ENCODE measurements around the gene KIAA2012.
A peak's percentile ranks its signal among the peaks of the same experiment; 100 is the strongest.

KIAA2012 gene

DNA sequence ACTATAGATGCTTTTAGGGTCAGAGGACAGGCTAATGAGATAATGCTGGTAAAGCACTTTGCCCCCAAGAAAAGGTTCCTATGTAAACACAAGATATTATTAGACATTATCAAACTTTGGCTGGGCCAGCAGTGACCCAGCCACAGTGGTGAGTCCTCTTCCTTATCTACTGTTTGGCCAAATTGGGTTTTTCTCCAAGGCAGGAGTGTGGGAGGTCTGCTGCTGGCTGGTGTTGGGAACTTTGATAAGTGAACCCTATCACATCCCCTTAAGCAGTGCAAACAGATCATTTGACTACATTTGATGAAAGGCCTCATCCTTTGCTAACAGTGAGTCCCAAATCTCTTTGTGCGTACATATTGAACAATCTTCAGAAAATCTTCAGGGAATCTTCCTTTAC, 23.2 kb upstream of the KIAA2012 start:
- no peak for ATAC-seq
- TF ChIP-seq ARNTL (CRISPR knock-in tag; IDR thresholded peaks at IDR 0.05; ENCODE audit: borderline replicate concordance, low read depth) (no peak), ZNF8 (CRISPR knock-in tag; IDR thresholded peaks at IDR 0.05) (no peak), ISL1 (CRISPR knock-in tag; IDR thresholded peaks at IDR 0.05) (no peak), ZFP30 (CRISPR knock-in tag; IDR thresholded peaks at IDR 0.05) (no peak), ZC3H10 (CRISPR knock-in tag; IDR thresholded peaks at IDR 0.05) (no peak), BACH2 (CRISPR knock-in tag; IDR thresholded peaks at IDR 0.05; ENCODE audit: borderline replicate concordance) (no peak), ZFP3 (CRISPR knock-in tag; IDR thresholded peaks at IDR 0.05) (no peak), PPARA (CRISPR knock-in tag; IDR thresholded peaks at IDR 0.05; ENCODE audit: borderline replicate concordance) (no peak), ESRRG (CRISPR knock-in tag; IDR thresholded peaks at IDR 0.05) (no peak), OSR1 (CRISPR knock-in tag; IDR thresholded peaks at IDR 0.05) (no peak), ZNF70 (CRISPR knock-in tag; IDR thresholded peaks at IDR 0.05) (no peak), TCF4 (CRISPR knock-in tag; IDR thresholded peaks at IDR 0.05; ENCODE audit: borderline replicate concordance) (no peak), RARB (CRISPR knock-in tag; IDR thresholded peaks at IDR 0.05) (no peak), SNAI2 (CRISPR knock-in tag; IDR thresholded peaks at IDR 0.05) (no peak)
- TF ChIP-seq, protein P1, sequence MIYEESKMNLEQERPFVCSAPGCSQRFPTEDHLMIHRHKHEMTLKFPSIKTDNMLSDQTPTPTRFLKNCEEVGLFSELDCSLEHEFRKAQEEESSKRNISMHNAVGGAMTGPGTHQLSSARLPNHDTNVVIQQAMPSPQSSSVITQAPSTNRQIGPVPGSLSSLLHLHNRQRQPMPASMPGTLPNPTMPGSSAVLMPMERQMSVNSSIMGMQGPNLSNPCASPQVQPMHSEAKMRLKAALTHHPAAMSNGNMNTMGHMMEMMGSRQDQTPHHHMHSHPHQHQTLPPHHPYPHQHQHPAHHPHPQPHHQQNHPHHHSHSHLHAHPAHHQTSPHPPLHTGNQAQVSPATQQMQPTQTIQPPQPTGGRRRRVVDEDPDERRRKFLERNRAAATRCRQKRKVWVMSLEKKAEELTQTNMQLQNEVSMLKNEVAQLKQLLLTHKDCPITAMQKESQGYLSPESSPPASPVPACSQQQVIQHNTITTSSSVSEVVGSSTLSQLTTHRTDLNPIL (CRISPR knock-in tag; IDR thresholded peaks at IDR 0.05; ENCODE audit: low read depth) = no peak
- TF ChIP-seq, protein P2, sequence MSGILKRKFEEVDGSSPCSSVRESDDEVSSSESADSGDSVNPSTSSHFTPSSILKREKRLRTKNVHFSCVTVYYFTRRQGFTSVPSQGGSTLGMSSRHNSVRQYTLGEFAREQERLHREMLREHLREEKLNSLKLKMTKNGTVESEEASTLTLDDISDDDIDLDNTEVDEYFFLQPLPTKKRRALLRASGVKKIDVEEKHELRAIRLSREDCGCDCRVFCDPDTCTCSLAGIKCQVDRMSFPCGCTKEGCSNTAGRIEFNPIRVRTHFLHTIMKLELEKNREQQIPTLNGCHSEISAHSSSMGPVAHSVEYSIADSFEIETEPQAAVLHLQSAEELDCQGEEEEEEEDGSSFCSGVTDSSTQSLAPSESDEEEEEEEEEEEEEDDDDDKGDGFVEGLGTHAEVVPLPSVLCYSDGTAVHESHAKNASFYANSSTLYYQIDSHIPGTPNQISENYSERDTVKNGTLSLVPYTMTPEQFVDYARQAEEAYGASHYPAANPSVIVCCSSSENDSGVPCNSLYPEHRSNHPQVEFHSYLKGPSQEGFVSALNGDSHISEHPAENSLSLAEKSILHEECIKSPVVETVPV (CRISPR knock-in tag; IDR thresholded peaks at IDR 0.05) = no peak
- TF ChIP-seq, protein P3, sequence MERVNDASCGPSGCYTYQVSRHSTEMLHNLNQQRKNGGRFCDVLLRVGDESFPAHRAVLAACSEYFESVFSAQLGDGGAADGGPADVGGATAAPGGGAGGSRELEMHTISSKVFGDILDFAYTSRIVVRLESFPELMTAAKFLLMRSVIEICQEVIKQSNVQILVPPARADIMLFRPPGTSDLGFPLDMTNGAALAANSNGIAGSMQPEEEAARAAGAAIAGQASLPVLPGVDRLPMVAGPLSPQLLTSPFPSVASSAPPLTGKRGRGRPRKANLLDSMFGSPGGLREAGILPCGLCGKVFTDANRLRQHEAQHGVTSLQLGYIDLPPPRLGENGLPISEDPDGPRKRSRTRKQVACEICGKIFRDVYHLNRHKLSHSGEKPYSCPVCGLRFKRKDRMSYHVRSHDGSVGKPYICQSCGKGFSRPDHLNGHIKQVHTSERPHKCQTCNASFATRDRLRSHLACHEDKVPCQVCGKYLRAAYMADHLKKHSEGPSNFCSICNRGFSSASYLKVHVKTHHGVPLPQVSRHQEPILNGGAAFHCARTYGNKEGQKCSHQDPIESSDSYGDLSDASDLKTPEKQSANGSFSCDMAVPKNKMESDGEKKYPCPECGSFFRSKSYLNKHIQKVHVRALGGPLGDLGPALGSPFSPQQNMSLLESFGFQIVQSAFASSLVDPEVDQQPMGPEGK (CRISPR knock-in tag; IDR thresholded peaks at IDR 0.05; ENCODE audit: borderline replicate concordance) = no peak

DNA sequence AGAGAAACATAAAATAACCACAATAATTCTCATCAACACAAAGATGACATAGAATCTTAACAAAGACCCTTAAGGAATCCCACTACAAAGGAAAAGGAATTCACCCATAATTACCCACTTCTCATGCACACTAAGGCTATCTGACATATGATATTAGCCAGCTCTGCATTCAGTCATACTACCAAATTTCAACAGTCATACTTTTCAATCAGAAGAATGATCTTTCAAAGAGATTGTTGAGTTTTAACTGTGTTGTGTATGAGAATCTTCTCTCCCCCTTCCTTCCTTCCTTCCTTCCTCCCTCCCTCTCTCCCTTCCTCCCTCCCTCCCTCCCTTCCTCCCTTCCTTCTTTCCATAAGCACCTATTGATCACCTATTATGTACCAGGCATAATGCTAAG, 22.4 kb upstream of the KIAA2012 start:
- ATAC-seq = no peak
- TF ChIP-seq GLIS3 (CRISPR knock-in tag; IDR thresholded peaks at IDR 0.05) = no peak
- no peak for TF ChIP-seq ARNTL (CRISPR knock-in tag; IDR thresholded peaks at IDR 0.05; ENCODE audit: borderline replicate concordance, low read depth)
- TF ChIP-seq TCF4 (CRISPR knock-in tag; IDR thresholded peaks at IDR 0.05; ENCODE audit: borderline replicate concordance) = no peak
- TF ChIP-seq ZNF70 (CRISPR knock-in tag; IDR thresholded peaks at IDR 0.05) = no peak
- TF ChIP-seq PPARA (CRISPR knock-in tag; IDR thresholded peaks at IDR 0.05; ENCODE audit: borderline replicate concordance) = no peak
- no peak for TF ChIP-seq CSDC2 (CRISPR knock-in tag; IDR thresholded peaks at IDR 0.05)
- no peak for TF ChIP-seq TOX (CRISPR knock-in tag; IDR thresholded peaks at IDR 0.05; ENCODE audit: borderline replicate concordance)
- TF ChIP-seq, protein P4, sequence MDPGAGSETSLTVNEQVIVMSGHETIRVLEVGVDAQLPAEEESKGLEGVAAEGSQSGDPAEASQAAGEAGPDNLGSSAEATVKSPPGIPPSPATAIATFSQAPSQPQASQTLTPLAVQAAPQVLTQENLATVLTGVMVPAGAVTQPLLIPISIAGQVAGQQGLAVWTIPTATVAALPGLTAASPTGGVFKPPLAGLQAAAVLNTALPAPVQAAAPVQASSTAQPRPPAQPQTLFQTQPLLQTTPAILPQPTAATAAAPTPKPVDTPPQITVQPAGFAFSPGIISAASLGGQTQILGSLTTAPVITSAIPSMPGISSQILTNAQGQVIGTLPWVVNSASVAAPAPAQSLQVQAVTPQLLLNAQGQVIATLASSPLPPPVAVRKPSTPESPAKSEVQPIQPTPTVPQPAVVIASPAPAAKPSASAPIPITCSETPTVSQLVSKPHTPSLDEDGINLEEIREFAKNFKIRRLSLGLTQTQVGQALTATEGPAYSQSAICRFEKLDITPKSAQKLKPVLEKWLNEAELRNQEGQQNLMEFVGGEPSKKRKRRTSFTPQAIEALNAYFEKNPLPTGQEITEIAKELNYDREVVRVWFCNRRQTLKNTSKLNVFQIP (CRISPR knock-in tag; IDR thresholded peaks at IDR 0.05; ENCODE audit: borderline replicate concordance, low read depth) = no peak

DNA sequence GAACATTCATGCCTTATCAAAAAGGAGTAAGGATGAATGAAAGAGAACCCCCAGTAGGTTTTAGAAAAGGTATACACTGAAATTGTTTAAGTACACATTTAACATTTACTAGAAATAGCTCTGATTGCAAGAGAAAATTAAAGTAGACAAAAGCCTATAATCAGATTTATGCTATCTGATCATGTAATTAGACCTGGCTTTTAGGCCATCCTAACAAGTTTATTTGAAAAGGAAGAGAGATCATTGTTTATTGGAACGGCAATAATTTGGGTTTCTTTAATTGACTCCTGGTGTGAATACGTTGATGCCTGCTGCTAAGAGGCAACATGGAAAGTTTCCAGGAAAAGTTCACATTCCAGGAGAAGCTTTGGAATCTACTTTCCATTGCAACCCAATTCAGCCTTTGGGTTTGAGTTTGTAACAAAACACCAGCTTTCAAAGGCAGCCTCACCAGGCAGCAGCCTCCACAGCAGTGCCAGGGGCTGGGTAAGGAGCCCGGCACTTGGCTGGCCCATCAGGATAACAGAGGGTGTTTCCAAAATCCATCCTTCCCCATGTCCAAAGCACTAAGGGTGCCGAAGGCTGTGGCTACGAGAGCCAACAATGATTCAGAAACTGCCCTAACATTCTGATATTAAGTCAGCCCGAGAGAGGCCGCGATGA, 21.4 kb upstream of the KIAA2012 start:
- peak; percentile 87 for ATAC-seq
- TF ChIP-seq ZFP30 (CRISPR knock-in tag; IDR thresholded peaks at IDR 0.05) (no peak), RARB (CRISPR knock-in tag; IDR thresholded peaks at IDR 0.05) (no peak), ZC3H10 (CRISPR knock-in tag; IDR thresholded peaks at IDR 0.05) (no peak), ISL1 (CRISPR knock-in tag; IDR thresholded peaks at IDR 0.05) (peak; percentile 43; the same call in 1 of the 2 replicates), TCF4 (CRISPR knock-in tag; IDR thresholded peaks at IDR 0.05; ENCODE audit: borderline replicate concordance) (no peak), SNAI2 (CRISPR knock-in tag; IDR thresholded peaks at IDR 0.05) (no peak), ZNF70 (CRISPR knock-in tag; IDR thresholded peaks at IDR 0.05) (no peak), ZFP3 (CRISPR knock-in tag; IDR thresholded peaks at IDR 0.05) (no peak)

DNA sequence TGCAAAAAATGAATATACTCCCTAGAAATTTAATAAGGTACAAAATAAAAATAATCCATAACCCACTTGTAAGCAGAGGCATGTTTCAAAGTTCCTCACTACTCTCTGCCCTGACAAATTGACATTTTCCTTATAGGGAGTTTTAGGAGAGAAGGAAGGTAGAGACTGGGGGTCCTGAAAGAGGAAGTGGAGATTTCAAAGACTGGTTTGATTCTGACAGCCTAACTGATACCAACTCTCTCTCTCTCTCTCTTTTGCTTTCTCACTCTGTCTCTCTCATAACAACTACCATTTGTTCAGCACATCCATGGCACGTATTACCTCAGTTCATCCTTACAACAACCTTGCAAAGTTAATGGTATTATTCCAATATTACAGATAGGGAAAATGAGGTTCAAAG, 20.8 kb upstream of the KIAA2012 start:
- no peak for ATAC-seq
- TF ChIP-seq ZNF70 (CRISPR knock-in tag; IDR thresholded peaks at IDR 0.05) (no peak), ZNF8 (CRISPR knock-in tag; IDR thresholded peaks at IDR 0.05) (no peak), ESRRG (CRISPR knock-in tag; IDR thresholded peaks at IDR 0.05) (no peak), PPARA (CRISPR knock-in tag; IDR thresholded peaks at IDR 0.05; ENCODE audit: borderline replicate concordance) (no peak), CSDC2 (CRISPR knock-in tag; IDR thresholded peaks at IDR 0.05) (no peak), TOX (CRISPR knock-in tag; IDR thresholded peaks at IDR 0.05; ENCODE audit: borderline replicate concordance) (no peak), ZFP30 (CRISPR knock-in tag; IDR thresholded peaks at IDR 0.05) (no peak), ZNF565 (CRISPR knock-in tag; conservative IDR thresholded peaks at IDR 0.05; ENCODE audit: low read depth) (no peak), TCF4 (CRISPR knock-in tag; IDR thresholded peaks at IDR 0.05; ENCODE audit: borderline replicate concordance) (no peak), RARB (CRISPR knock-in tag; IDR thresholded peaks at IDR 0.05) (no peak)
- TF ChIP-seq, protein P5, sequence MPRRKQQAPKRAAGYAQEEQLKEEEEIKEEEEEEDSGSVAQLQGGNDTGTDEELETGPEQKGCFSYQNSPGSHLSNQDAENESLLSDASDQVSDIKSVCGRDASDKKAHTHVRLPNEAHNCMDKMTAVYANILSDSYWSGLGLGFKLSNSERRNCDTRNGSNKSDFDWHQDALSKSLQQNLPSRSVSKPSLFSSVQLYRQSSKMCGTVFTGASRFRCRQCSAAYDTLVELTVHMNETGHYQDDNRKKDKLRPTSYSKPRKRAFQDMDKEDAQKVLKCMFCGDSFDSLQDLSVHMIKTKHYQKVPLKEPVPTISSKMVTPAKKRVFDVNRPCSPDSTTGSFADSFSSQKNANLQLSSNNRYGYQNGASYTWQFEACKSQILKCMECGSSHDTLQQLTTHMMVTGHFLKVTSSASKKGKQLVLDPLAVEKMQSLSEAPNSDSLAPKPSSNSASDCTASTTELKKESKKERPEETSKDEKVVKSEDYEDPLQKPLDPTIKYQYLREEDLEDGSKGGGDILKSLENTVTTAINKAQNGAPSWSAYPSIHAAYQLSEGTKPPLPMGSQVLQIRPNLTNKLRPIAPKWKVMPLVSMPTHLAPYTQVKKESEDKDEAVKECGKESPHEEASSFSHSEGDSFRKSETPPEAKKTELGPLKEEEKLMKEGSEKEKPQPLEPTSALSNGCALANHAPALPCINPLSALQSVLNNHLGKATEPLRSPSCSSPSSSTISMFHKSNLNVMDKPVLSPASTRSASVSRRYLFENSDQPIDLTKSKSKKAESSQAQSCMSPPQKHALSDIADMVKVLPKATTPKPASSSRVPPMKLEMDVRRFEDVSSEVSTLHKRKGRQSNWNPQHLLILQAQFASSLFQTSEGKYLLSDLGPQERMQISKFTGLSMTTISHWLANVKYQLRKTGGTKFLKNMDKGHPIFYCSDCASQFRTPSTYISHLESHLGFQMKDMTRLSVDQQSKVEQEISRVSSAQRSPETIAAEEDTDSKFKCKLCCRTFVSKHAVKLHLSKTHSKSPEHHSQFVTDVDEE (CRISPR knock-in tag; IDR thresholded peaks at IDR 0.05) = no peak
- TF ChIP-seq, protein P4 (CRISPR knock-in tag; IDR thresholded peaks at IDR 0.05; ENCODE audit: borderline replicate concordance, low read depth) = no peak
